NCI-H2227 (cell line): ENCODE measurements around the gene DDC.
A peak's percentile ranks its signal among the peaks of the same experiment; 100 is the strongest.
"Not testable (repeated sequence)": the region's sequence is repeated elsewhere in the genome, so short reads cannot be mapped to it uniquely, and the experiment has no call there.

Source experiments
- DNase-seq: peaks from one replicate; lab custom pipeline; 2025; ENCODE audit not compliant: unreplicated experiment; lab: John Stamatoyannopoulos, UW

Gene DDC

DNA sequence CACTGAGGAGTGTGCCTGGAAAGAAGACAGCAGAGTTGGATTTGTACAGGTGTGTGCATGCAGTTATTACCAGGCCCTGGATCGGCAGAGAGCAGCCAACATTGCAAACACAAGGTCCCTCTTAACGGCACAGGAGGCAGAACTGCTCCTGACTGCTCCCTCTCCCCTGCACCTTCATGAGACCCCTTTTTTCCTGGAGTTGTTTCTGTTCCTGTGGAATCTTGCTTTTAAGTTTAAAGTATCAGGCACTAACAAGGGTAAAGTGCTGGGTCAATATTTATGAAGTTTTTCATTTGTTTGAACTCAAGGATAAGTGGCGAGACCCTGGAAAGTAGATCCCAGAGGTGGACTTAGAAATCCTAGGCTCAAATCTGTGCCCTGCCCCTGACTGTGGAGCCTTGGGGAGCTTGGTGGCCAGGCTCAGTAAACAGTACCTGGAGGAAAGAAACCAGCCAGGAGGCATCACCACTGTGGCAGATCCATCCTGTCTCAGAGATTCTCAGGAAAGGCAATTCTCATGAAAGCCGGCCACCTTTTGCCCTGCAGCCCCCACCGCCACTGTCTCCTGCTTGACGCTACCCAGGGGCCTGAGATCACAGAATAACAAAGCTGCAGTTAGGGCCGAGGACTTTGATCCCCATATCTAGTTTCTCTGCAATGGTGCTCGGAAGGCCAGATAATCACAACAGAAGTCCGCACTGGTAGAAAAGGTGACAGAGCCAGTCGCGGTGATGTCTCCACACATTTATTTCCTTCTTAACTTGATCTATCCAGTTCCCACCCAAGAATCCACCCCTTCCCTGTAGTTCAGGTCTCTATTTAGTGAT lies 36.7 kb downstream of the DDC start:
- DNase-seq, result no peak

DNA sequence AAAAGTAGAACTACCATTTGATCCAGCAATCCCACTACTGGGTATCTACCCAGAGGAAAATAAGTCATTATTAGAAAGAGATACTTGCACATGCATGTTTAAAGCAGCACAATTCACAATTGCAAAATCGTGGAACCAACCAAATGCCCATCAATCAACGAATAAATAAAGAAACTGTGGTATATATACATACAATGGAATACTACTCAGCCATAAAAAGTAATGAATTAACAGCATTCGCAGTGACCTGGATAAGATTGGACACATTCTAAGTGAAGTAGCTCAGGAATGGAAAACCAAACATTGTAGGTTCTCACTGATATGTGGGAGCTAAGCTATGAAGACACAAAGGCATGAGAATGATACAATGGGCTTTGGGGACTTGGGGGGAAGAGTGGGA lies 45.9 kb downstream of the DDC start:
- DNase-seq, result not testable (repeated sequence)

DNA sequence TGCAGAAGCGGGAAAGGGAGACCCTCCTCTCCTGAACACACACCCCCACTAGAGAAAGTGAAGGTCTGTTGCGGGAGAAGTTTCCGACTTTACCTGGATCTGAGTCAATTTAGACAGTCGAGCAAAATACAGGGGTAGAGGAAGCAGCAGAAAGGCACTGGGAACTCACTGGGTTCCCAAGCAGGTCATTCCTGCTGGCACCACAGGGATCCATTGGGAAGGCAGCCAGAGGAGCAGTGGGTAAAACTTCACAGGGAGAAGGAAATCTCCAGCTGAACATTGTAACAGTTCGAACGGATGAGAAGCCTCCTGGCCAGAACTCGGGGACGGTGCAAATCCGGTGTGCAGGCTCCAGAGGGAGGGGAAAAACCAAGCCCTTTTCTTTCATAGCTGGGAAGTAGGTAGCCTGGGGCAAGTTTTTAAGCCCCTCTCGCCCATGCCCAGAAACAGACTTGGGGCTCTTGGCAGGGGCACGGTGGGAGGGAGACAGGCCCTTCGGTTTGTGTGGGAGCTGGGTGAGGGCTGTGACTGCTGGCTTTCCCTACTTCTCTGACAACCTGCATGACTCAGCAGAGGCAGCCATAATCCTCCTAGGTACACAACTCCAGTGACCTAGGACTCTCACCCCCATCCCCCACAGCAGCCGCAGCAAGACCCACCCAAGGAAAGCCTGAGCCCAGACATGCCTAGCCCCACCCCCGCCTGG lies 51.9 kb downstream of the DDC start:
- no peak for DNase-seq

DNA sequence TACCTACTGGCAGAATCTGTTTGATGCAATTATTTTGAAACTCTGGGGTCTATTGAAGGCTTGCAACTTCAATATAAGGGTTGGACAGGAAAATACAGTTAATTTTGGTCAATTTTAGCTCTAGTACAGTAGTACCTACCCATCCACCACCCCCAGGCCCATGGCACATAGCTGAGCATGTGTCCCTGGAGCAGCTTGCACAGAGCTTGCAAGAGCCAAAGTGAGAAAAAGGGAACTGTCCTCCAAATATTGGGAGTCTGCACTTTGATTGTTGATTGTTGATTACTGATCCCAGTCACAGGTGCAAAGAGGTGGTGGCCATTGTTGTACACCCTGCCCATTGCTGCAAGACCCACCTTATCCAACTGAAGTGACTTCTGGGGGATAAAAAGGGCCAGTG lies 52.8 kb downstream of the DDC start:
- no peak for DNase-seq

DNA sequence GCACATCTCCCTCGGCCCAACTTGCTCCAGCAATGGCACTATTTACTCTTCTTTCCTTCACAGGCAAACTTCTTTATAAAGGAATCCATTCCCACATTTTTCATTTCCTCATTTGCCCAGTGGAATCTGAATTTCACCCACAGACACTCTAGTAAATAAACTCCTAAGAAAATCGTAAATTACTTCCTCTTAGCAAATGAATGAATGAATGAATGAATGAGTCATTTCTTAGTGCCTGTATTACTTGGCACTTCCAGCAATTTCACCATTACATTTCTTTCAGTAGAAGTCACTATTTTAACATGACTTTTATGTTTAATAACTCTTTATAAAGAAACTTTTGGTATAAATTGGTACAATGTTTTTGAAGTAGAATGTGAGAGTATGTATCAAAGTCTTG lies 55.7 kb downstream of the DDC start:
- DNase-seq, result no peak

DNA sequence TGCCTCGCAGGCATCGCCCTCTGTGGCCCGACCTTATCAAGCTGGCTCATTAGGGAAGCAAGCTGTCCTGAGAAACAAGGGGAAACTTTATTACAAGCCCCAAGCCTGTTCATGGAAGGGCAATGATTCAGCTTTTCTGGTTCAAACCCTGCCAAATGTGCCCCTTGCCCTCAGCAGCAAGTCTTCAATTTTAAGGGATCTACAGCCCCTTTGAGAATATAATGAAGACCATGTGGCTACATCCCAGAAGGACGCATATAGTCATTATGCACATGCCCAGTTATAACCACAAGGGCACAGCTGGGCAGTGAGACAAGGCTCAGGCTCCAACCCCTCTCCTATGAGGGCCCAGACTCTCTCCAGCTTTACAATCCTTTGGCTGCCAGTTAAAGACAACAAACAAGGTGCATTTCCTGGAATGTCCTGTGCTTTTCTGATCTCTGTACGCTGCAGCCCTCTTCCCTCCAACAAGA lies 56.7 kb downstream of the DDC start:
- DNase-seq, result no peak

DNA sequence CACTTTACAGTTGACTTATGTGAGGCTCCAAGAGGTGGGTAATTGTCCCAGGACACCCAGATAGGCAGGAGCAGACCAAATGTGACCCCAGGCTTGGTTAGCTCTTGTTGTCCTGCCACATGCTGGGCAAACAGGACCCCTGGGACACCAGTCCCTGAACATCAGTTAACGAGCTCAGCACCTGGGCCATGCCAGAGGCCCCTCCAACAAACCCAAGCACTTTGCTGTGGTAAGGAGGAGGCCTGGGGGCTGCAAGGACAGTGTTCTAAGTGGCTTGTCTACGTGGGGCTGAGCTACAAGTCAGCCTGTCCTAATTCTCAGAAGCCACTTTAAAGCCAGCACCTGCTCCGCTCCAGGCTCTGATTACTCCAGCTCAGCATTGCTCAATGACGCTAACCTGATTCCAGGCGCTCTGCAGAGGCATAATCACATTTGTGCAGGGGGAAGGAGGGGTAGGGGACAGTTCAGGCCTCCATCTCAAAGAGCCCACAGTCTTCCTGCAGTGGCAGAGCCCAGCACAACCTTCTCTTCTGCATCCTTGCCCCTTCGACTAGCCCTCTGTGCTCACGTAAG lies 57.2 kb downstream of the DDC start:
- DNase-seq, result peak; percentile 26

DNA sequence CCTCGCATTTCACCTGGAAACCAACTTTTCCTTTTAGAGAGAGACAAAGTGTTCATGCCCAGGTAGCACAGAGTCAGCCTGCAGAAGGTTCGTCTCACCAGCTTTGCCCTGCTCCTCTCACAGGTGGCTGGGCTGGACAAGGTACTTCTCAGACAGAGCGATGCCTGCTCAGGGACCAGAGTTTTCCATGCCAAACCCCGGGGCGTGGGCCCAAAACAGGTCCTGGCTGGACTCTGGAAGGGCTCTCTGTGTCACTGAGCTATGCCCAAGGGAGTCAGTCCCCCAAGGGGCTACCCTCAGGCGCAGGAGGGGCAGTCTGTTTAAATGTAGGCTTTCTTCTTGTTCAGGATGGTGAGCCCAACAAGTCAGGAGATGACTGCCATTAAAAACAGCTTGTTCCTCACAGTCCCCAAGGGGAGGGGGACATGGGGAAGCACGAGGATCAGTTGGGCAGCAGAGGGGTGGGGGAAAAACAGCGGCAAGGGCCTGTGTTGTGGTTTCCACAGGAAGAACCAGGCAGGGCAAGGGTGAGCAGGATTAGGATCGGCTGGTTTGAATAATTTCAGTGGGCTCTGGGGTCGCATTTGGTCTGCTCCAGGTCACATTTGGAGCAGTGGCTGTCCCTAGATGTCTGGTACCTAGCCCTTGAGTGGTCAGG lies 59.5 kb downstream of the DDC start:
- DNase-seq, result no peak

DNA sequence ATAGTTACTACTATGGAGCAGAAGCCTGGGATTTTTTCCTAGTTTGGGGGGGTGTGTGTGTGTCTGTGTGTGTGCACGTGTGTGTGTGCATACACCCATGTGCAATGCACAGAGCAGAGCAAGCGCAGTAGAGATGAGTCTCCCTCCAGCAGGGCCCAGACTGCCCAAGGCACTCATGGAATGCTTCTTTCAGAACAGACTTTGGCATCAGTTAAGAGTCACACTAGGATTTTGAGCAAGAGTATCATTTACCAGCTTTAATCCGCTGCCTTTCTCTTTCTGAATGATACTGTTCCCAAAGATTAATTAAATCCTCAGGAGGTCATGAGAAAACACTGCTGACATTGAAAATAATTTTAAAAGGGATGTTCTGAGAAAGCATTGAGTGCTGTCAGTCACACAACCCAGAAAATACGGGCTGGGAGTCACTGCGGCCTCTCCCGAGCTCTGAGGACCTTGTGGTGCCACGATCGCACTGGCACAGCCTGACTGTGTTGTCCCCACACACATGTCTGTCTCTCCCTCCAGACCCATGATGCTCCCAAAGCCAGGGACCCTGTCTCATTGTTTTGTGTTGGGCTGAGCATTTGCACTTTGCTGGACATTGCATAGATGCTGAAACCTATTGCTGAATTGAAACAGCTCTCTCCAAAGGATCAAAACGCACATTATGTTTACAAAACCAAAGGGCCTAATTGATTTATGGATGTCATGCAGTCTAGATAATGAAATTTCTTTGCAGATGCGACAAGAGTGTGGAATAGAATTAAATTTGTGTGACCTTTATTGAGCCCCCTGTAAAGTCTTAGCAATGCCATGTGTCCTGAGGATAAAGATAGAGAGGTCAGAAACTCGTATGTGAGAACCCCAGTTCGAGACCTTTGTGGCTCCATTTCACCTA lies 60.3 kb downstream of the DDC start:
- DNase-seq, result no peak

DNA sequence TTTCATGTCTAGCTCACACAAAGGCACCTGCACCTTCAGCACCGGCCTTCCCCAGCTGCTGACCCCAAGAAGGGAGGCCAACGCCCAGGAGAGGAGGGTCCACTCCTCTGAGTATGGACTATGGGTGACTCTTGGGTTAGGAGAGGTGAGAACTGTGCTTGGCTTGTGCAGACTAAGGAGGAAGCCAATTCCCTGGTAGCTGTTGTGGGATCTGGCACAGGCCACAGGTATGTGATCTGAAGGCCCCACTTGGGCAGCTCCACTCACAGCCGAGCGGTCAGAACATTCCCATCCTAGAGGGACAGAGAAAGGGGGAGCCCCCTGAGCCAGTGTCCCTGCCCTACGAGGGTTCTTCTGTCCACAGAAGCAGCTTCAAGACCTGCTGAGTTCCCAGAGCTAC lies 62.3 kb downstream of the DDC start:
- no peak for DNase-seq

DNA sequence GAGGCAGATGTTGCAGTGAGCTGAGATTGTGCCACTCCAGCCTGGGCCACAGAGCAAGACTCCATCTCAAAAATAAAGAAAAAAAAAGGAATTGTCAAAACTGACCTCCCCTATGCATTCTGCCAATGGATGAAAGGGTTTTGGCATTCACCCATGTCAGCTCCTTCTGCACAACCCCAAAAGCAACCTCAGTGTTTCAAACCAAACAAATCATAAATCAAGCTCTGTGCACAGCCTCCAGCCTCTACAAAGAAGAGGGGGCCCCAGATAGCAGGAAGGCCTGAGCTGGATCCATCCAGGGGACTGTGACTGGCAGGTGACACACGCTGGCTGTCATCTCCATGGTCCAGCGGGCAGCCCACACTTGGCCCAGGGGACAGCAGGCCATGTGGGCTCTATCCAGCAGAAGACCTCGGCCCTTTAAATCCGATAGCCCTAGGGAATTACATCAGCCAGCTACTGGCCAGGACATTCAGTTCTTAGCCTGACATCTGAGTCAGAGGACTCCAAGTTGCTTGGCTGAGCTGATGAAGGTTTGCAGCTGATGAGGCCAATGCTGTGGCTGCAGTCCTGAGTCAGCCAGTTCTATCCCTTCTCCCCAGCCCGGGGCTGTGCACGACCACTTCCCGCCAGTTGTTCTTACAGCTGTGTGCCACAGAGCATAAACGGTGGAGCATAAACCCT lies 63.1 kb downstream of the DDC start:
- DNase-seq, result no peak

DNA sequence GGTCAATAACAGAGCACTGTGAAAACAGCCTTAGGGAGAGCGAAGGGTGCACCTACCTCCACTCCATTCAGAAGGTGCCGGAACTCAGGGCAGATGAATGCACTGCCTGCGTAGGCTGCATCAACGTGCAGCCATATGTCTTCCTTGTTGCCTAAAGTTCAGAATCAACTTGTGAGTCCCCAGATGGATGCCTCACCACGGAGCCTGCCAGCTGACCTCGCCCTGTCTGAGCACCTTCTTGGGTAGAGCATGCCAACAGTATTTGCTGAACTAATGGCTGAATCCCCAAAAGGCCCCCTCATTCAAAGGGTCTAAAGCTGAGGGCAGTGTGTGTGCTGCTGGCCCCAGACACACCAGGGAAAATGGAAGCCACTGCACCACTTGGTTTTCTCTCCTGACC lies 66.1 kb downstream of the DDC start:
- DNase-seq, result no peak

DNA sequence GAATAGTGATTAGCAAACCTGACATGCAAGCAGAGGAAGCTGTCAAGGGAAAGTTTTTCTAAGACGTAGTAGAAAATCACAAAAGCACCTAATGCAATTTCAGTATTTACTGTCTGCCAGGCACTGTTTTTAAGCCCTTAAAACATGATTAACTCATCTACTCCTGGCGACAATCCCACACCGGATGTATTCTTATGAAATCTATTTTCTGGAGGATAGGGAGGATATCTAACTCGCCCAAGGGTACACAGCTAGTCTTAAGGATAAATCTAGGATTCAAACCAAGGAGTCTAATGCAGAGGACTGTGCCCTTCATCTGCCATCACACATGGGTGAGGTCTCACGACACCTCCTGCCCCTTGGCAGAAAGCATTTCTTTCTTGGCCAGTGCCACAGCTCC lies 67.2 kb downstream of the DDC start:
- no peak for DNase-seq

DNA sequence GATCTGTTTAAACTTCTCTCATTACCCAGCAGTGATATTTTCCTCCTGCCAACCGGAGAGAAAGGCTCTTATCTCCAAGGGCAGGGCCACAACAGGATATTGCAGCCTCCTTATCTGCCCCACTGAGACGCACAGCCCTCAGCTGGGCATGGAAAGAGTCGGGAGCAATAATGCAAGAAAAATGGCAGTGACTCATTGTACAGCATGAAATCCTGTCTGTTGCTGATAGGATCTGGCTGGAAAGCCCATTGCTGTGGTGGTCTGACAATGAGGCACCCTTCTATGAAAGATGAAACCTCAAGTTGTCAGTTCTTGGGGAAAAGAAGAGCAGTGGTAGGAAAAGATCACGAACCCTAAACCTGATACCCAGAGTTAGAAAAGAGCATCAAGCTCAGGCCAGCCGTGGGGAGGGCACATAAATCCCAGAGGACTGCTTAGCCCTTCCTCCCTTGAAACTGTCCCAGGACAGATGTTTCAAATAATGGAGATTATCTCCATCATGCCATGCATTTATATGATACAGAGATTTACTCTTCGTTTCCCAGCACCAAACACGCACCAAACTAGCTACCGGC lies 68.0 kb downstream of the DDC start:
- no peak for DNase-seq

DNA sequence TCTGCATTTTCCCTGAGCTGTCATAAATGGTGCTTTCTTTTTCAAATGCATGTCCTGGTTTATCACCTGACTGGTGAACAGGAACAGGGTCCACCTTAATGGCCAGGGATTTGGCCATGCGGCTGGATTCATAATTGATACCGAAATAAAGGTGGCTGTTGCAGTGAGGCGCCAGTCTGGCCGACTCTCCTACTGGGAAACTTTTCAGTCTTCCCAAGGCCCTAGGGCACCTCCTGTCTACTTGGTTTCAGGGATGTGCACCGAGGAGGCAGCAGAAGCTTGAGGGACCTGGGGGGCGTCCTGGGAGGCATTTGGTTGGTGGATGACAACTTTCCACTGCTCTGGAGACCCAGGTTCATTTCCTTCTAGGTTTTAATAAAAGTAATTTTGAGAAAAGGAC lies 68.6 kb downstream of the DDC start:
- no peak for DNase-seq

DNA sequence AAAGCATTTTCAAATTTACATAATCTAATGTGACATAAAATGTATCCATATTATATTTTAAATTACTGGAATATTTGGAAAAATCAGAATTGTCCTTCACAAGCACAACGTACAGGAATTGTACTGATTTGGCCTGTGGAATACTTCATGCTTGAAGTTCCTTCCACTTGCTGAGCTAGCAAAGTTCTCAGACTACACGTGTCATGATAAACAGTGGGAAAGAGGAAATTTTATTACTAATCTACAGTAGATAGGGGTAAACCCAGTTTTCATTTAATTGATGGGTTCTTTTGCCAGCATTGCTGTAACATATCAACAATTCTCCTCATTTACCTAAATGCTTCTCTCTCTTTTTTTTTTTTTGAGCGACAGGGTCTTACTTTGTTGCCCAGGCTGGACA lies 69.5 kb downstream of the DDC start:
- DNase-seq, result no peak

DNA sequence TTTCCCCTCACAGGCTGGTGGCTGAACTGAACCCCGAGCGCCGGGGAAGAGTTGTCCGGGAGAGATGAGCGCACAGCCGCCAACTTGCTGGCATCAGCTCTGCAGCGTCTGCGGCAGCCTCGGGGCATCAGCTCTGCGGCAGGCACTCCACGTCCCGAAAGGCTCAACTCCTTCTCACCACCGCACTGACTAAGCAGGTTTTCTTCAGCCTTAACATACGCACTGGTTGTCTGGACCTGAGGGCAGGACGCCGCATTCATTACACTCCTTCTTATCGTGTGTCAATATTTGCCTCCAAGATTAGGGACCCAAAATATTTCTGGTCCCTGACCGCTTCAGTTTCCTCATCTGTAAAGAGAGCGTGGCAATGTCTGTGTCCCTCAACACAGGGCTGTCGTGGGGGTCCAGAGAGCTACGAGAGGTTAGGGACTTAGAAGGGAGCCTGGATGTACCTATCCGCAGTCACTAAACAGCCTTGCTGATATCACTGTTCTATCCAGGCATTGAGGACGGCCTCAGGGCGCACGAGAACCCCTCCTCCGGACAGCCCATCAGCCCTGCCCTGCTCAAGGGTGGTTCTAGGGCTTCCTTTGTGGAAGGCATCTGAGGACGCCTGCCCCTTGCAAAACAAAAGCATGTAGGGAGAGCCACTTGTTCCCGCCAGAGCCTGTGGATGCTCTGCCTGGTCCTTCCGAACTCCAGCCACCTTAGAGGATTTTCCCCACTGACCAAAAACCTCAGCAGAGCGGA lies 72.3 kb downstream of the DDC start:
- no peak for DNase-seq

DNA sequence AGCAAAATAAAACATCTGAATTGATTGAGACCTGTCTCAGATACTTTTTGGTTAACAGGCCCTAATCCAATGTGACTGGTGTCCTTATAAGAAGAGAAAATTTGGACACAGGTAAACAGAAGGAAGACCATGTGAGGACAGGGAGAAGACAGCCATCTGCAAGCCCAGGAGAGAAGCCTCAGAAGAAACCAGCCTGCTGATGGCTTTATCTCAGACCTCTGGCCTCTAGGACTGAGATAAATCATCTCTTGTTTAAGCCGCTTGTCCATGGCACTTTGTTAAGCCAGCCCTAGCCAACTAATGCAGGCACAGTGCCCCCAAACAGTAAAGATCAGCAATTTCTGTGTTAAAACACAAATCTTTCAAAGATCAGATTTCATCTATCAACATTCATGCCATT lies 73.3 kb downstream of the DDC start:
- no peak for DNase-seq

DNA sequence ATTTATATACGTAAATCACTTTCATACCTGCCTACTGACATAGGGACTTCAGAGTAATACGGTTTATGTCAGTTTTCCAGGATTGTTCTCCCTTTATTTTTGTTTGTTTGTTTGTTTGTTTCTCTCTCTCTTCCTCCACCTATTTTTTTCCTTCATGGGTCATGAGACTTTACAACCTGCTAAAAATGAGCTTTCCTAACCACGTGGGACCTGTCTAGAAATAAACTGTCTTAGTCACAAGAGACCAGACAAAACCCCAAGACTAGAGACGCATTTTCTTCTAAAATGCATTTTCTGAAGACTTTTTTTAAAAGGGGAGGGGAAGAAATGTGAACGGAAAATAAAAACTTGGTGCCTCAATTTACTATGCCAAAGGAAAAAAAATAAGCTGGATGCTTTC lies 74.0 kb downstream of the DDC start:
- DNase-seq, result no peak
